ENCODE measurements around the gene EVA1C.
"Not testable (repeated sequence)": the region's sequence is repeated elsewhere in the genome, so short reads cannot be mapped to it uniquely, and the experiment has no call there.

The EVA1C gene

GRCh38 chr21:32412162-32413014 is at the start of gene EVA1C:
Gene EVA1C, plus strand, starts transcription at chr21:32412706. Its CDS starts 148 bp downstream, at chr21:32412854.
- DNase-seq: no peak

- no peak for DNase-seq
These were observed 48.1 kb upstream of the EVA1C start for GRCh38 chr21:32364387-32364786.

GRCh38 chr21:32364796-32365195 is 47.7 kb upstream of the EVA1C start:
- DNase-seq: no peak

- DNase-seq: no peak
These were observed 46.3 kb upstream of the EVA1C start for GRCh38 chr21:32366191-32366590.

- no peak for DNase-seq
These were observed 45.3 kb upstream of the EVA1C start for GRCh38 chr21:32367158-32367557.

- no peak for DNase-seq
These were observed 44.1 kb upstream of the EVA1C start for GRCh38 chr21:32368386-32368785.

- not testable (repeated sequence) for DNase-seq
These were observed 43.5 kb upstream of the EVA1C start for GRCh38 chr21:32368961-32369360.

GRCh38 chr21:32370998-32371766 is 41.3 kb upstream of the EVA1C start:
- DNase-seq: no peak

GRCh38 chr21:32371913-32372314 is 40.6 kb upstream of the EVA1C start:
- no peak for DNase-seq

GRCh38 chr21:32372755-32373154 is 39.8 kb upstream of the EVA1C start:
- DNase-seq: no peak

- DNase-seq: no peak
These were observed 35.0 kb upstream of the EVA1C start for GRCh38 chr21:32377506-32377905.

GRCh38 chr21:32377991-32378390 is 34.5 kb upstream of the EVA1C start:
- no peak for DNase-seq

GRCh38 chr21:32378956-32379355 is 33.5 kb upstream of the EVA1C start:
- DNase-seq: no peak

- no peak for DNase-seq
These were observed 31.6 kb upstream of the EVA1C start for GRCh38 chr21:32380940-32381339.

GRCh38 chr21:32381571-32381970 is 30.9 kb upstream of the EVA1C start:
- DNase-seq: no peak

- no peak for DNase-seq
These were observed 30.3 kb upstream of the EVA1C start for GRCh38 chr21:32382108-32382644.

- no peak for DNase-seq
These were observed 28.7 kb upstream of the EVA1C start for GRCh38 chr21:32383812-32384211.

- no peak for DNase-seq
These were observed 26.2 kb upstream of the EVA1C start for GRCh38 chr21:32386195-32386870.

- no peak for DNase-seq
These were observed 25.4 kb upstream of the EVA1C start for GRCh38 chr21:32387151-32387550.

- no peak for DNase-seq
These were observed 24.2 kb upstream of the EVA1C start for GRCh38 chr21:32388306-32388705.

- DNase-seq: no peak
These were observed 23.0 kb upstream of the EVA1C start for GRCh38 chr21:32389337-32390015.

- DNase-seq: not testable (repeated sequence)
These were observed 21.8 kb upstream of the EVA1C start for GRCh38 chr21:32390537-32391224.

Measured in NK-92 treated with Interleukin-12 subunit alpha and Interleukin-12 subunit beta, amount 100 ng/mL, for 24 hours (cell line).